NB4 (cell line): ENCODE results near the gene DNAH7.

Experiments used
- CTCF ChIP-seq: IDR thresholded peaks from one replicate; pipeline ENCODE4 v1.5.1; 2012; ENCODE audit warnings: low read depth, low read length
- MYC ChIP-seq: IDR thresholded peaks from 2 replicates; pipeline ENCODE4 v1.6.1; 2011; ENCODE audit warnings: low read depth, low read length
- POLR2A ChIP-seq: IDR thresholded peaks from 2 replicates; pipeline ENCODE4 v1.6.1; 2011; ENCODE audit warnings: mild to moderate bottlenecking; ENCODE audit not compliant: insufficient read length; ENCODE audit errors: extremely low read depth

- no peak for TF ChIP-seq CTCF
- TF ChIP-seq POLR2A: no peak
- TF ChIP-seq MYC: no peak
Measured at GRCh38 chr2:195923889-195924288, 144.7 kb downstream of the DNAH7 start.
